ENCODE data around the gene KIF26B. TPM values are rescaled to one million over a fixed set of nuclear protein-coding genes. Genes with fewer than 3 reads are reported as not detected.

Gene KIF26B
- total and polyA plus RNA-seq, 2 of the 4 experiments (the other 2 are of a cell fraction): 0.53 to 0.54 TPM

- POLR2A ChIA-PET (ENCODE audit: unreplicated experiment): no interaction called here
- Histone ChIP-seq H2BK120ac (ENCODE audit: low read depth, low read length) (no peak overlapping the region), H2AFZ (replicated peaks; ENCODE audit: low read length, poor library complexity) (no peak overlapping the region), H4K91ac (ENCODE audit: insufficient read depth, low read depth, low read length) (no peak overlapping the region), H3K27me3 (ENCODE audit: control insufficient read depth, insufficient read depth, low read length) (no peaks in the 10 kb centered on the region), H3K4me2 (ENCODE audit: low read depth, low read length) (no peak overlapping the region), H2BK20ac (ENCODE audit: low read depth, low read length) (no peak overlapping the region), H3K4me1 (ENCODE audit: control insufficient read depth, insufficient read depth, low read length) (no peaks in the 10 kb centered on the region), H3K9me1 (ENCODE audit: insufficient read depth, low read length) (peaks cover 3% of the 10 kb centered on the region; the same call in 1 of the 2 replicates), H4K8ac (ENCODE audit: low read depth in 2 of 2, low read length in 2 of 2) (no peak overlapping the region), H3K23ac (ENCODE audit: low read depth, low read length) (no peak overlapping the region), H3K9me3 (ENCODE audit: control insufficient read depth, insufficient read depth, low read length) (peaks cover 3% of the 10 kb centered on the region; the same call in 1 of the 2 replicates), H2BK15ac (ENCODE audit: low read depth, low read length) (no peak overlapping the region), H2AK9ac (replicated peaks; ENCODE audit: low read depth, low read length, poor library complexity) (no peak overlapping the region), H3K27ac (ENCODE audit: insufficient read depth, low read length) (no peak overlapping the region), H2AK5ac (ENCODE audit: low read depth, low read length) (no peak overlapping the region), H3K18ac (ENCODE audit: low read depth, low read length) (no peak overlapping the region), H4K20me1 (ENCODE audit: insufficient read depth, low read length) (no peaks in the 10 kb centered on the region; the same call in 1 of the 2 replicates), H3K79me1 (ENCODE audit: low read depth in 1 of 2, low read length in 2 of 2) (no peaks in the 10 kb centered on the region), H3K9ac (ENCODE audit: low read depth, low read length) (no peak overlapping the region), H4K5ac (ENCODE audit: low read depth, low read length) (no peak overlapping the region), H3K36me3 (ENCODE audit: control insufficient read depth, insufficient read depth, low read length) (no peaks in the 10 kb centered on the region), H3K4ac (ENCODE audit: low read depth, low read length) (no peak overlapping the region), H3K56ac (ENCODE audit: extremely low read depth, insufficient read depth, low read length) (no peak overlapping the region), H2BK5ac (ENCODE audit: low read depth, low read length, poor library complexity, severe bottlenecking) (no peak overlapping the region), H3K4me3 (ENCODE audit: insufficient read depth, low read depth, low read length) (no peak overlapping the region), H3K14ac (replicated peaks; ENCODE audit: low read depth, low read length) (no peak overlapping the region)
- in situ Hi-C loops (cut with MboI; ENCODE audit: low sequenced_read_pairs) (no loop called here), intact Hi-C loops (cut with micrococcal nuclease) (no loop called here), dilution Hi-C loops (cut with HindIII; ENCODE audit: low sequenced_read_pairs, unreplicated experiment) (no loop called here)
- ATAC-seq (ENCODE audit: low read depth) (no peak), DNase-seq (no peak)
- no peak for TF ChIP-seq MAFK (IDR thresholded peaks at IDR 0.05; ENCODE audit: low read depth, low read length)
- no peak for TF ChIP-seq BHLHE40 (IDR thresholded peaks at IDR 0.05; ENCODE audit: low read depth, low read length)
- no peak for TF ChIP-seq RAD21 (IDR thresholded peaks at IDR 0.05; ENCODE audit: low read length)
- CTCF ChIA-PET: no interaction called here
- no TSS peak for BruUV-seq (replicated peaks)
- WGBS, 2 experiments (ENCODE audit: extremely low coverage in 2 of 2, insufficient read length in 1 of 2): 77% methylated on average over 14 of the region's 25 CpGs; no CpG with 5 or more reads in 1 of the 2 experiments
Measured at GRCh38 chr1:245345191-245345884, 190.6 kb downstream of the KIF26B start.

Data from IMR-90 (cell line).